Activated T-cell treated with anti-CD3 and anti-CD28 coated beads, Interleukin-2, amount 50 U/mL, for 4 hours (primary cell): ENCODE data around the gene RELN. TPM values are rescaled to one million over a fixed set of nuclear protein-coding genes. Genes with fewer than 3 reads are reported as not detected.

Experiments used
- ATAC-seq, 2 donors: fragments of 200-7000 bp; cut with Tn5 transposase; one replicate each; pipeline ENCODE4 v1.10.0; 2021
- DNase-seq: peaks from one replicate; pipeline ENCODE4 v3.0.0-alpha.2; 2020
- H3K27me3 Mint-ChIP-seq: one replicate; pipeline ENCODE4 v1.8.0; 2021; ENCODE audit warnings: low read depth, mixed read lengths
- H3K36me3 Mint-ChIP-seq: one replicate; pipeline ENCODE4 v1.8.0; 2022; ENCODE audit warnings: mixed read lengths; ENCODE audit not compliant: insufficient read depth
- H3K4me1 Mint-ChIP-seq: one replicate; pipeline ENCODE4 v1.8.0; 2021; ENCODE audit warnings: low read depth, mixed read lengths
- H3K4me3 Mint-ChIP-seq: one replicate; pipeline ENCODE4 v1.8.0; 2021; ENCODE audit warnings: mild to moderate bottlenecking, moderate library complexity, mixed read lengths
- H3K9me3 Mint-ChIP-seq: one replicate; pipeline ENCODE4 v1.8.0; 2021; ENCODE audit warnings: mixed read lengths
- total RNA-seq, 3 donors: library from RNA; stranded (reverse); gene quantifications; one replicate each; pipeline ENCODE4 v1.2.1, GENCODE V29; 2021

RELN gene
- total RNA-seq, 3 donors from 2014 or later = 0.15 to 0.24 (median 0.22) TPM

DNA sequence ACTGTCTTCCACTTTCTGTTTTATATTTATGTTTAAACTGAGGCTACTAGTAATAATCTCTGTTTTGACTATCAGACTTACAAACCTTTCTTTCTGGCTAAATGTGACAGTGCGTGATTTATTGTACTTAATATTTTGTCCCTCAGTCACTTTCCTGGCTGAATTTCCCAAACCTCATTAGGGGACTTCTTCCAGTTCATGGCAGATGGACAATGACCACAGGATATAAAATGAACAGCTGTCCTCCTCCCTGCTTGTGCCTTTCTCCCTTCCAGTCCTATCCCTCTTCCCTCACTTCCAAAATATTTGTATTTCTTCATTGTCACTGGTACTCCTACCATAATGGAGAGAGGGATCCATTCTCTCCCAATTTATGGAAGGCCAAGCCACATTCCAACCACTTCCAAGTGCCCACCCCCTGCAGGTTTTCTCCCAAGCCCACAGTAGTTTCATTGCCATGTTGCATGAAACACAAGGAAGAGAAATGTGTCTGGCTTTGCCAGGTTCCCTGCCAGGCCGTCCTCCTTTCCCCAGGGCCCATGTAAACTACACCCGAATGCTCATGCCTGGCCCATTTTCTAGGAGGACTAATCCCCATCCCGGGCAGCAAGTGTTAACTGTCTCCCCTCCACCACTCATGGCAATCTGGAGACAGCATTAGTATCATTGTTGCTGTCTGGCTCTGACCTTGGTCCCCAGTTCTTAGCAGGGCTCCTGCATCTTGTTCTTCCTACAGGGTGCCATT lies 273.9 kb downstream of the RELN start:
- no peaks in the 10 kb centered on the region for H3K4me1 Mint-ChIP-seq
- H3K36me3 Mint-ChIP-seq = no peaks in the 10 kb centered on the region
- no peak overlapping the region for H3K4me3 Mint-ChIP-seq
- peaks cover 2% of the 10 kb centered on the region for H3K27me3 Mint-ChIP-seq
- DNase-seq (no peak), ATAC-seq (no peak)
- H3K9me3 Mint-ChIP-seq = no peaks in the 10 kb centered on the region

DNA sequence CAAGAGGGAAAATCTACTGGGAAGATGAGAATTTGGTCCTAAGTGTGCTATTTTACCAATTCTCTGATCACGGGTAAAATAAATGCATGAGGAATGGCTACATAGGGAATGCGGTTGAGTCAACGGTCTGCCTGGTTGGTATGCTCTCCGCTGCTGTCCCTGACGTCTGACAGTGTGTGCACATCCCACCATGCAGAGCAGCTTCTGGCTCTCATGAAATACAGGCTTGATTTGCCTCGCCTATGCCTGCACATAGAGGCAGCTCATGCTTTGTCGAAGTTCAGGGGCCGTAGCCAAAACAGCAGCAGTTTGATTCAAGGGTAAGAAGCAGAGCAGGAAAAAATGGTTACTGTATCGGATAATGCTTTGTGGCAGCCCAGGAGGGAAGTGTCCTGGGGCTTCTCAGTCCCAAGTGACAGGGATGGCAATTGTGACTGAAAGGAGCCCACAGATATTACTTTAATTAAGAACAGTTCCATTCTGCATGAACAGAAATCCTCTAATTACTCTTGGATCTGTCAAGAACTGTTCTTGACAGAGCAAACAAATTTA lies 275.0 kb downstream of the RELN start:
- Mint-ChIP-seq H3K36me3 (no peaks in the 10 kb centered on the region), H3K4me3 (no peak overlapping the region), H3K4me1 (no peaks in the 10 kb centered on the region), H3K27me3 (peaks cover 2% of the 10 kb centered on the region), H3K9me3 (no peaks in the 10 kb centered on the region)
- DNase-seq (no peak), ATAC-seq (no peak)

DNA sequence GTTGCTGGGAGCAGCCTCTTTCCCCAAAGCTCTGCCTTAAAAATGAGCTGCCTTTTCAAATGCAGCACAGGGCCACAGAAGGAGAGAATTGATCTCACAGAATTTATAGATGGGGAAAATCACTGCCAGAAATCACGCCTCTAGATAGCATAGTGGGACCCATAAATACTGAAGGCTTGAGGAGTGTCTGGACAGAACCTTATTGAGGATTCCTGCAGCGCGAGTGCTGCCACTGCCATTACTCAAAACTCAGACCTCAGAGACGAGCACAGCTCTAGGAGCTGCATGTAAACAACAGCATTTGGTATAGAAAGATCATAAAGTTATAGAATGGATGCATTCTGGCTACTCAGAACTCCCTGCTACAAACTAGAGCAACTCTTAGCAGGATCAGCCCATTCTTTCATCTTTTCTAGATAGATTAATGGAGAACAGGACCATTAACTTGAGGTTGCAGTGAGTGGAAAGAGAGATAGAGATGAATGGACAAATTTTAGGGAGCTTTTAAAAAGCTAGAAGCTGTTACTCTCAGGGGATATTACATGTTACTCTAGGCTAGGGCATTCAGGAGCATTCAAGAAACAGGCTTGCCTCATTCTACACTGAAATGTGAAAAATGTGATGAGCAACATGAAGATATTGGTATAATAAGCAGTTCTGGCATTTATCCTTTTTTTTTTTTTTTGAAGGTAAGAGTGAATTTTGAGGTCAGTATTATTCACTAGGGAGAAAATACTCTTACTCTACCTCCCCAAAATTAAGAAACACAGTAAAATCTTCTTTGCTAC lies 276.3 kb downstream of the RELN start:
- H3K27me3 Mint-ChIP-seq = peaks cover 2% of the 10 kb centered on the region

DNA sequence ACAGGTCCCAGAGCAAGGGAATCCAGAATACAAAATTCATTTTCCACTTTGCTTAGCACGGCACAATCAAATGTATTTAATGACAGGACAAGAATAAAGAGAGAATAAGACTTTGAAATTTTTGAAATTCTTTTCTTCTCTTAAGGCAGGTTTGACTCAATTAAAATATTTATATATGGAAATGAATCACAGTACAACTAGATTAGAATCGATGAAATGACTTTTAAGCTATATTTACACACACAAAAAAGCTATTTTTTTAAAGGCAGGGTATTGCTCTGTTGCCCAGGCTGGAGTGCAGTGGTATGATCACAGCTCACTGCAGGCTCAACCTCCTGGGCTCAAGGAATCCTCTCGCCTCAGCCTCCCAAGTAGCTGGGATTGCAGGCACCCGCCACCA lies 278.0 kb downstream of the RELN start:
- H3K27me3 Mint-ChIP-seq = peaks cover 2% of the 10 kb centered on the region
- ATAC-seq (no peak), DNase-seq (no peak)
- no peak overlapping the region for H3K4me3 Mint-ChIP-seq
- no peaks in the 10 kb centered on the region for H3K4me1 Mint-ChIP-seq
- no peaks in the 10 kb centered on the region for H3K36me3 Mint-ChIP-seq
- H3K9me3 Mint-ChIP-seq = no peaks in the 10 kb centered on the region

More for the DNA sequence above, 276.3 kb downstream of the RELN start:
- no peaks in the 10 kb centered on the region for H3K4me1 Mint-ChIP-seq
- no peaks in the 10 kb centered on the region for H3K9me3 Mint-ChIP-seq
- H3K36me3 Mint-ChIP-seq = no peaks in the 10 kb centered on the region
- DNase-seq (no peak), ATAC-seq (no peak)
- H3K4me3 Mint-ChIP-seq = no peak overlapping the region

DNA sequence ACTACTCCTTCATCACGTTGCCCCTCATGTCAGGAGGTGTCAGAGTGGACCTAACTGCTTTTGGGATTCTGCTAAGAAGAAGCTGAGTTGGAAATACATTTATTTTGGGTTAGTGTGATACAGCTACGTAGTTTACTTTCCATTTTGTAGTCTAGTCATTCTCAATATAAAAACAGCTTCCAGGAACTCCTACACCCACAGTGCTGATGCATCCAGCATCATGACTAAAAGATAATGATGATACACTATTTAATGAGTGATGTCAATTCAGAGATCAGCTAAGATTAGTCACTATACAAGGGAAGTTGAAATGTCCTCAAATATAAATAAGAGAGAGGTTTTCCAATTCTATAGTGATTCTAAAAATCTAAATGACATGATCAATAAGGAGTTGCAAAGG lies 279.2 kb downstream of the RELN start:
- DNase-seq (no peak), ATAC-seq (peak; percentile 18 to 32)
- Mint-ChIP-seq H3K27me3 (no peaks in the 10 kb centered on the region), H3K4me1 (no peaks in the 10 kb centered on the region), H3K36me3 (no peaks in the 10 kb centered on the region), H3K4me3 (no peak overlapping the region), H3K9me3 (no peaks in the 10 kb centered on the region)

DNA sequence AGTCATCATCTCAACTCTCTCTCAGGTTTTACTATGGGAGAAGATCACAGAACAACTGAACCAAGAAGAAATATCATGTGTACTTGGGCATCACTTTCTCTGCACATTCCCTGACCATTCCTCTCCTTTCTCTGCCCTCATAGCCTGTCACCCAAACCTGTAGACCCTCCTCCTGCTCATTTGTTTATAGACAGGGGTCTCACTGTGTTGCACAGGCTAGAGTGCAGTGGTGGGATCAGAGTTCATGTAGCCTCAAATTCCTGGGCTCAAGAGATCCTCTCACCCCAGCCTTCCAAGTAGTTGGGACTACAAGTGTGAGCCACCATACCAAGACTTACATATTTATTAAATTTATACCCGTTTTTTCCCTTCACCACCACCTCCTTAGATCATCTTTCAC lies 282.7 kb downstream of the RELN start:
- ATAC-seq (no peak), DNase-seq (no peak)
- H3K27me3 Mint-ChIP-seq = no peaks in the 10 kb centered on the region
- no peaks in the 10 kb centered on the region for H3K36me3 Mint-ChIP-seq
- no peaks in the 10 kb centered on the region for H3K4me1 Mint-ChIP-seq
- H3K9me3 Mint-ChIP-seq = no peaks in the 10 kb centered on the region
- no peak overlapping the region for H3K4me3 Mint-ChIP-seq

DNA sequence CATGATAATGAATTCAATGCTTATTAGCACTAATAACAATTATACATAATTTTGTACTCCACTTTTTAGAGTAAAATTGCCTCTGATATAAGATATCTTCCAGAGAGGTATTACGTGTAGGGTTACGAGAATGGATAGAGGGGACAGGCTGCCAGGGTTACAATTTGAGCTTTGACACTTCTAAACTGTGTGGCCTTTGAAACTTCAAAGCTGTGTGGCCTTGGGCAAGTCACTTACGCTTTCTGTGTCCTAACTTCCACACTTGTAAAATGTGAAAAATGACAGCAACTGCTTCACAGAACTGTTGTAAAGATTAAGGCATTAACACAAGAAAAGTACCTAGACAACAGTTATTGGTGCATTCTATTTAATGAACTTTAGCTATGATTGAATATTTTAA lies 283.9 kb downstream of the RELN start:
- no peaks in the 10 kb centered on the region for H3K27me3 Mint-ChIP-seq
- no peaks in the 10 kb centered on the region for H3K36me3 Mint-ChIP-seq
- no peaks in the 10 kb centered on the region for H3K4me1 Mint-ChIP-seq
- ATAC-seq = no peak
- no peak overlapping the region for H3K4me3 Mint-ChIP-seq
- no peaks in the 10 kb centered on the region for H3K9me3 Mint-ChIP-seq
- DNase-seq = no peak

DNA sequence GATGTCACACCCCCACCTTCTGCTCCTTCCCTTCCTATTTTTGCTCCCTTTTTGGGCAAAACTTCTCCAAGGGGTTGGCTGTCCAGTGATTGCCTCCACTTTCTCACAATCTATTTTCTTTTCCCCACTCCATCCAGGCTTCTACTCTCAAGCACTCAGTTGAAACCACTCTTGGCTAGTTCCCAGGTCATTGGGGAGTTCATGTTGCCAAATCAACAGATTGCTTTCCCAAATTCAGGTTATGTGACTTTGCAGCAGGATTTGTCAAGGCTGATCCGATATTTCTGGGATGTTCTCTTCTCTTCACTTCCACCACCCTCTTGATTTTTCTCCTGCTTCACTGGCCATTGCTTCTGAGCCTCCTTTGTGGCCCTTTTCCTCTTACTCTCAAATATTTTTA lies 284.8 kb downstream of the RELN start:
- H3K36me3 Mint-ChIP-seq = no peaks in the 10 kb centered on the region
- H3K4me3 Mint-ChIP-seq = no peak overlapping the region
- no peaks in the 10 kb centered on the region for H3K27me3 Mint-ChIP-seq
- DNase-seq = no peak
- ATAC-seq = no peak
- H3K4me1 Mint-ChIP-seq = no peaks in the 10 kb centered on the region
- H3K9me3 Mint-ChIP-seq = no peaks in the 10 kb centered on the region

DNA sequence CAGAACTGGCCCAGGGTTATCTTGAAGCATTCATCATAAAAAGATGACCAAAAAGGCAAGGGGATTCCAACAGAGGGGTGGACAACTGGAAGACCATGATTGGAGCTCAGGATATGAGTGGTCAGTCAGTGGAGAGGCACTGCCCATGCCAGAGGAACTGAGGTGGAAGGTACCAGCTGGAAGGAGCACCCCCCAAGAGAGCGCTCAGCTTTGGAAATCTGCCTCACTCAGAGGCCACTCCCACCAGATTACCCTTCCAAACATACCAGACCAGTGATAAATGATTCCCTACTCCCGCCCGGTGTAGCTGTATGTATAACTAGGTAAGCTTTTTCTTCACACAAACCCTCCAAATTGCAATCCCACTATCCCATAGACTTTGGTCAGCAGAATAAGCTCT lies 286.5 kb downstream of the RELN start:
- no peak for ATAC-seq

DNA sequence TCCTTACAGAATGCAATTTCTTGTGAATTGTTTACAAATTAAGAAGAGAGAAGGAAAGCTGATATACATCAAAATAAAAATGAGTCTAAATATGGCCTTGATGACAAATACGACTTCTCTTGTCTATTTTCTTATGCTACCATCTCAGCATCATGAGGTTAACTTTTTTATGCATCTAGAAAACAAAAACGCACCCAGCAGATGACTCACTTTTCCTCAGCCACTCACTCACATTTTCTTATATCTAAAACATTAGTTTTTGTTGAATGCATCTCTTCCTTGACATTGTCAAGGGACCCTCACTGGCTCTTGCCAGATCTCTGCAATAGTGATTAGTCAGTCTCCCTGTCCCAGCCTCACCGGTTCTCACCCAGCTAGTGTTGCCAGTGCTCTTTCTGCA lies 287.0 kb downstream of the RELN start:
- DNase-seq (no peak), ATAC-seq (no peak)
- no peaks in the 10 kb centered on the region for H3K27me3 Mint-ChIP-seq

More for the DNA sequence above, 286.5 kb downstream of the RELN start:
- Mint-ChIP-seq H3K27me3 (no peaks in the 10 kb centered on the region), H3K9me3 (no peaks in the 10 kb centered on the region), H3K4me3 (no peak overlapping the region), H3K36me3 (no peaks in the 10 kb centered on the region), H3K4me1 (no peaks in the 10 kb centered on the region)
- DNase-seq = no peak

DNA sequence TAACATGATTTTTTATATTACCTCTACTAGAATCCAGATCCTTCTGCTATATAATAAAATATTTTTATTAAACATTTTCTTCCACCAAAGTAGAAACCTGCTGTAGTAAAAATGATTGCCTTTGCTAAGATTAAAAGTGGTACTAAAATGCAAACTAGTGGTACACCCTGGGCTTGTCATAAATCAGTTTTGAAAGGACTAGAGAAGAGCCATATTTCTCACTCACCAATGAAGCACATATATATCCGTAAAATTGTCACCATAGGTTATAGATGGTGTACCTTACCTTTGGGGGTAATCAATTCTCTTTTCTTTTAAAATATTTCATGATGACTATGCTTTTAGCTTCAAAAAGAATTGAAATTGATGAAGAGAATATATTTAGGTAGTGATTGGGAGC lies 290.4 kb downstream of the RELN start:
- H3K4me1 Mint-ChIP-seq = no peaks in the 10 kb centered on the region
- no peak for DNase-seq
- no peak overlapping the region for H3K4me3 Mint-ChIP-seq
- ATAC-seq = no peak
- no peaks in the 10 kb centered on the region for H3K9me3 Mint-ChIP-seq
- no peaks in the 10 kb centered on the region for H3K27me3 Mint-ChIP-seq
- no peaks in the 10 kb centered on the region for H3K36me3 Mint-ChIP-seq

More for the DNA sequence above, 287.0 kb downstream of the RELN start:
- Mint-ChIP-seq H3K9me3 (no peaks in the 10 kb centered on the region), H3K4me1 (no peaks in the 10 kb centered on the region), H3K36me3 (no peaks in the 10 kb centered on the region), H3K4me3 (no peak overlapping the region)

DNA sequence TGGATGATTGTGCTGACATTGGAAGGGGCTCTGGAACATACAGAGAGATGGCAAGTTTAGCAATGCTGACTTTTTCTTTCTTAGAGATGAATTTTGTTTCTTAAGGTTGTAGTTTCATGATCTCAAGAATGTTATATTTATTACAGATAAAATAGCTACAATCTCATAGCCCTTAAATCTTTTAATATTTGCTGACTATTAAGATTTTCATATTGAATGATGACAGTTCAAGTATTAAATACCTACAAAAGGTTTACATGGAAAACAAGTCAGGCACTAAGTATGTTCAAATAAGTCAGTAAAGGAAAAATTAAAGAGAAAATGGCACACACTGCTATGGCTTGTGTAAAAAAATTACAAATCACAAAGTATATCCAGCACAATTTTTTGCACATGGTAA lies 291.4 kb downstream of the RELN start:
- H3K4me3 Mint-ChIP-seq = no peak overlapping the region
- H3K27me3 Mint-ChIP-seq = no peaks in the 10 kb centered on the region
- ATAC-seq = no peak
- no peak for DNase-seq
- no peaks in the 10 kb centered on the region for H3K4me1 Mint-ChIP-seq
- H3K9me3 Mint-ChIP-seq = no peaks in the 10 kb centered on the region
- H3K36me3 Mint-ChIP-seq = no peaks in the 10 kb centered on the region

DNA sequence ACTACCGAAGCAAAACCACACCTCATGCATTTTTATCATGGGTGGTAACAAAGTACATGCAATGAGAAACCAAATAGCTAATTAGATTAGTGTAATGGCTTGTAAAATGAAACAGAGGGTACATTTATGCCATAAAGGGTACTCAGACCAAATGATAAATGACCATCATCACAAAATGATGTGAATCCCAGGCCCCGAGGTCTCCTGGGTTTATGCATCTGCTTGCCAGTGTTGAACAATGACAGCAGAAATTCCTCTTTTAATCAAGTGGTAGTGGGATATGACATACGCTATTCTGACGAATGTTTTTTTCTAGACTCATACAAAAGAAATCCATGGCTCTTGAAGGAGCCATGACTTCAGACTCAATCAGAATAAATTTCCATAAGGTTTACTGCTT lies 293.9 kb downstream of the RELN start:
- Mint-ChIP-seq H3K9me3 (no peaks in the 10 kb centered on the region), H3K27me3 (no peaks in the 10 kb centered on the region), H3K36me3 (no peaks in the 10 kb centered on the region), H3K4me3 (no peak overlapping the region), H3K4me1 (no peaks in the 10 kb centered on the region)
- ATAC-seq (no peak), DNase-seq (no peak)

DNA sequence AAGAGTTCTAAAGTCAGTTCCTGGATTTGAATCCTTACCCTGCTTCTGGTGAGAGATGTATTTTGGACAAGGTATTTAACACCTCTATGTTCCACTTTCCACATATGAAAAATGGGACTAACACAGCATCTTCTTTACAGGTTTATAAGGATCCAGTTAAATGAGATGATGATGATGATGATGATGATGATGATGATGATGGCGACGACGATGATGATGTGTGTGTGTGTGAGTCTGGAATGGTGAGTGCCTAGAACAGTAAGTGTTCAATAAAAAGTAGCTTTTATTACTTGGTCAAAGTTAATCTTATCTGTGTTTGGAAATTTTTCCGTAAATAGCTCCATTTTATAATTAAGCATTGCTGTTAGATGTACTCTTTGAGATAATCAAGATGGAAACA lies 295.2 kb downstream of the RELN start:
- H3K9me3 Mint-ChIP-seq = no peaks in the 10 kb centered on the region

DNA sequence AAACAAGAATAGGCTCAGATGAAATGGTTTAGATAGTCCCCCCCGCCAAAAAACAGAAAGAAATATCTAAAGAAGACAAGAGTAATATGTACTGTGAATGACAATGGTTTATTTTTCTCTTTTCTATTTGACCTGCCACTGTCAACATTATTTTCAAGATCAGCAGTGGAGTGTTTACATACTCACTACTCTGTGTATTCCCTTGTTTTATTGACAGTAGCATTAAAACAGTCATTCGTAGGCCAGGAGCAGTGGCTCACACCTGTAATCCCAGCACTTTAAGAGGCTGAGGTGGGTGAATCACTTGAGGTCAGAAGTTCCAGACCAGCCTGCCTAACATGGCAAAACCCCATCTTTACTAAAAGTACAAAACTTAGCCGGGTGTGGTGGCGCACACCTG lies 298.2 kb downstream of the RELN start:
- Mint-ChIP-seq H3K9me3 (no peaks in the 10 kb centered on the region), H3K27me3 (no peaks in the 10 kb centered on the region)

More for the DNA sequence above, 295.2 kb downstream of the RELN start:
- Mint-ChIP-seq H3K4me3 (no peak overlapping the region), H3K36me3 (no peaks in the 10 kb centered on the region), H3K4me1 (no peaks in the 10 kb centered on the region), H3K27me3 (no peaks in the 10 kb centered on the region)
- no peak for ATAC-seq
- no peak for DNase-seq

More for the DNA sequence above, 298.2 kb downstream of the RELN start:
- no peak overlapping the region for H3K4me3 Mint-ChIP-seq
- no peaks in the 10 kb centered on the region for H3K4me1 Mint-ChIP-seq
- H3K36me3 Mint-ChIP-seq = no peaks in the 10 kb centered on the region
- ATAC-seq = no peak
- no peak for DNase-seq
